NAMALWA (cell line): ENCODE data around the gene FAM13A.

Experiments
- DNase-seq: peaks from one replicate; pipeline ENCODE4 v3.0.0-alpha.2; 2015; ENCODE audit warnings: low spot score

Gene FAM13A

GRCh38 chr4:88745581-88746163 is 311.3 kb downstream of the FAM13A start:
- DNase-seq: no peak

GRCh38 chr4:88745175-88745574 is 311.8 kb downstream of the FAM13A start:
- no peak for DNase-seq

- DNase-seq: no peak
Measured at GRCh38 chr4:88744609-88745008, 312.4 kb downstream of the FAM13A start.

- DNase-seq: no peak
Measured at GRCh38 chr4:88743696-88744095, 313.3 kb downstream of the FAM13A start.

GRCh38 chr4:88742561-88742960 is 314.4 kb downstream of the FAM13A start:
- no peak for DNase-seq

GRCh38 chr4:88738180-88738579 is 318.8 kb downstream of the FAM13A start:
- DNase-seq: no peak

GRCh38 chr4:88737307-88737941 is 319.6 kb downstream of the FAM13A start:
- DNase-seq: no peak

- no peak for DNase-seq
Measured at GRCh38 chr4:88736264-88736663, 320.7 kb downstream of the FAM13A start.

GRCh38 chr4:88735564-88735963 is 321.4 kb downstream of the FAM13A start:
- DNase-seq: no peak

GRCh38 chr4:88734403-88734949 is 322.5 kb downstream of the FAM13A start:
- no peak for DNase-seq

- DNase-seq: no peak
Measured at GRCh38 chr4:88732714-88733368, 324.1 kb downstream of the FAM13A start.

- DNase-seq: no peak
Measured at GRCh38 chr4:88731381-88731780, 325.6 kb downstream of the FAM13A start.

- no peak for DNase-seq
Measured at GRCh38 chr4:88730811-88731210, 326.2 kb downstream of the FAM13A start.

- DNase-seq: no peak
Measured at GRCh38 chr4:88729146-88729760, 327.7 kb downstream of the FAM13A start.

GRCh38 chr4:88728146-88728545 is 328.8 kb downstream of the FAM13A start:
- no peak for DNase-seq

GRCh38 chr4:88725986-88726385 is 331.0 kb downstream of the FAM13A start:
- no peak for DNase-seq

GRCh38 chr4:88725143-88725542 is 331.8 kb downstream of the FAM13A start:
- no peak for DNase-seq

- no peak for DNase-seq
Measured at GRCh38 chr4:88724406-88724805, 332.6 kb downstream of the FAM13A start.

- DNase-seq: no peak
Measured at GRCh38 chr4:88722828-88723227, 334.2 kb downstream of the FAM13A start.

- DNase-seq: no peak
Measured at GRCh38 chr4:88722276-88722780, 334.7 kb downstream of the FAM13A start.

GRCh38 chr4:88720451-88721428 is 336.2 kb downstream of the FAM13A start:
- DNase-seq: no peak
